Liver (tissue), 9 donors: ENCODE measurements around the gene DNM3. TPM values are rescaled to one million over a fixed set of nuclear protein-coding genes. Genes with fewer than 3 reads are reported as not detected.

Source experiments
- DNase-seq: peaks from one replicate; pipeline ENCODE4 v3.0.0-alpha.2; 2017; ENCODE audit warnings: low spot score
- H3K27ac ChIP-seq, 2 donors: one replicate each; pipeline ENCODE4 v1.7.0; 2013; ENCODE audit warnings: inconsistent platforms in 2 of 2, low read length in 2 of 2, control low read depth in 1 of 2, low read depth in 1 of 2, mild to moderate bottlenecking in 1 of 2
- H3K27me3 ChIP-seq, 4 donors: one replicate each; pipeline versions ENCODE4 v1.6.1 to v1.7.0; 2013; ENCODE audit warnings: low read length in 3 of 4, inconsistent platforms in 1 of 4, mild to moderate bottlenecking in 1 of 4, moderate library complexity in 1 of 4; ENCODE audit not compliant: control insufficient read depth in 4 of 4, insufficient read depth in 4 of 4
- H3K36me3 ChIP-seq, 4 donors: one replicate each; pipeline versions ENCODE4 v1.6.1 to v1.7.0; 2013; ENCODE audit warnings: low read length in 3 of 4, mild to moderate bottlenecking in 3 of 4, low read depth in 1 of 4, moderate library complexity in 1 of 4; ENCODE audit not compliant: control insufficient read depth in 4 of 4, insufficient read depth in 3 of 4
- H3K4me1 ChIP-seq, 4 donors: one replicate each; pipeline versions ENCODE4 v1.6.1 to v1.7.0; 2013; ENCODE audit warnings: low read length in 3 of 4, mild to moderate bottlenecking in 3 of 4, moderate library complexity in 1 of 4; ENCODE audit not compliant: control insufficient read depth in 4 of 4, insufficient read depth in 4 of 4
- H3K4me3 ChIP-seq, 3 donors: one replicate each; pipeline versions ENCODE4 v1.6.1 to v1.7.0; 2013; ENCODE audit warnings: low read length in 3 of 3, control low read depth in 1 of 3, low read depth in 1 of 3, mild to moderate bottlenecking in 1 of 3
- H3K9ac ChIP-seq, 2 donors: one replicate each; pipeline ENCODE4 v1.7.0; 2013; ENCODE audit warnings: low read length in 2 of 2, mild to moderate bottlenecking in 2 of 2, moderate library complexity in 2 of 2, control low read depth in 1 of 2, low read depth in 1 of 2
- H3K9me3 ChIP-seq, 4 donors: one replicate each; pipeline versions ENCODE4 v1.6.1 to v1.7.0; 2013; ENCODE audit warnings: low read length in 3 of 4; ENCODE audit not compliant: control insufficient read depth in 4 of 4
- FOXA1 ChIP-seq: IDR thresholded peaks from 2 replicates; pipeline ENCODE4 v1.6.1; 2016; ENCODE audit warnings: antibody characterized with exemption
- HNF4A ChIP-seq, 2 donors: conservative IDR thresholded peaks; 2 replicates each; pipeline ENCODE4 v1.6.1; 2016; ENCODE audit warnings: antibody characterized with exemption in 2 of 2, mild to moderate bottlenecking in 2 of 2
- HNF4G ChIP-seq: IDR thresholded peaks from 2 replicates; pipeline ENCODE4 v1.6.1; 2016; ENCODE audit warnings: antibody characterized with exemption
- NR2F2 ChIP-seq: IDR thresholded peaks from 2 replicates; pipeline ENCODE4 v1.6.1; 2016; ENCODE audit warnings: antibody characterized with exemption
- RXRA ChIP-seq, 2 donors: IDR thresholded peaks; 2 replicates each; pipeline ENCODE4 v1.6.1; 2017 to 2018; ENCODE audit warnings: antibody characterized with exemption in 2 of 2, mild to moderate bottlenecking in 1 of 2
- YY1 ChIP-seq: IDR thresholded peaks from 2 replicates; pipeline ENCODE4 v1.6.1; 2016; ENCODE audit warnings: antibody characterized with exemption, mild to moderate bottlenecking
- WGBS: extraction: QIAGEN DNeasy Blood & Tissue Kit; methylation state at CpG from one replicate; pipeline ENCODE4 v1.1.7; 2013; 5-methylcytosine and 5-hydroxymethylcytosine counted together
- polyA plus RNA-seq, 2 donors: library from polyadenylated mRNA; stranded (reverse) in 1 of 2; unstranded in 1 of 2; fragments of 200-250 nt in 1 of 2; fragments of >200 nt in 1 of 2; fragmentation: Nextera tagmentation in 1 of 2; extraction: Ambion mirVana in 1 of 2; gene quantifications; one replicate each; pipeline versions ENCODE4 v1.2.1 to v1.2.3, GENCODE V29; 2013 to 2015
- total RNA-seq, 2 donors: library from RNA; depleted of rRNA; stranded (reverse); fragments of >200 nt; gene quantifications; one replicate each; pipeline ENCODE4 v1.2.3, GENCODE V29; 2014
- TF ChIP-seq, protein P1 (sequence below): IDR thresholded peaks from 2 replicates; pipeline ENCODE4 v1.6.1; 2016; ENCODE audit warnings: antibody characterized with exemption, mild to moderate bottlenecking
- TF ChIP-seq, protein P2 (sequence below): IDR thresholded peaks from 2 replicates; pipeline ENCODE4 v1.6.1; 2016; ENCODE audit warnings: antibody characterized with exemption
- TF ChIP-seq, protein P3 (sequence below): IDR thresholded peaks from 2 replicates; pipeline ENCODE4 v1.6.1; 2016; ENCODE audit warnings: antibody characterized with exemption
- donor health status: healthy.
- donor health status: healthy.
- donor health status: healthy.
- donor health status: healthy.
- donor health status: healthy.

DNM3 gene
- total and polyA plus RNA-seq, 4 donors, result 0.08 to 3.2 (median 1.0) TPM

DNA sequence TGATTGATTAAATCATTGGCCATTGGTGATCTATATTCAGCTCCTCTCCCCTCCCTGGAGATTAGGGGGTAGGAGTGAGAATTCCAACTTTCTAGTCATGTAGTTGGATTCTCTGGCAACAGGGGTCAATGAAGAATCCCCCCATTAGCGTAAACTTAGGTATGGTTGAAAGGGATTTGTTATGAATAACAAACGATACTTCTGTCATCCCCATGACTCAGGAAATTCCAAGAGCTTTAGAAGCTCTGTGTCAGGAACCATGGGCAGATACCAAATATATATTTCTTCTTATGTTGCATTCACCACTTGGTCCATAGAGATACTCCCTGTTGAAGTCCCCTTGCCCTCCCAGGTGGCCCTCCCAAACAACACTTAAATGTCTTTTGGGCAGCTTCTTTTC, 124.5 kb downstream of the DNM3 start:
- TF ChIP-seq HNF4A (conservative IDR thresholded peaks at IDR 0.05) (no peak), YY1 (no peak), HNF4G (no peak), NR2F2 (no peak), RXRA (IDR thresholded peaks at IDR 0.05) (no peak), FOXA1 (no peak)
- TF ChIP-seq, protein P1, sequence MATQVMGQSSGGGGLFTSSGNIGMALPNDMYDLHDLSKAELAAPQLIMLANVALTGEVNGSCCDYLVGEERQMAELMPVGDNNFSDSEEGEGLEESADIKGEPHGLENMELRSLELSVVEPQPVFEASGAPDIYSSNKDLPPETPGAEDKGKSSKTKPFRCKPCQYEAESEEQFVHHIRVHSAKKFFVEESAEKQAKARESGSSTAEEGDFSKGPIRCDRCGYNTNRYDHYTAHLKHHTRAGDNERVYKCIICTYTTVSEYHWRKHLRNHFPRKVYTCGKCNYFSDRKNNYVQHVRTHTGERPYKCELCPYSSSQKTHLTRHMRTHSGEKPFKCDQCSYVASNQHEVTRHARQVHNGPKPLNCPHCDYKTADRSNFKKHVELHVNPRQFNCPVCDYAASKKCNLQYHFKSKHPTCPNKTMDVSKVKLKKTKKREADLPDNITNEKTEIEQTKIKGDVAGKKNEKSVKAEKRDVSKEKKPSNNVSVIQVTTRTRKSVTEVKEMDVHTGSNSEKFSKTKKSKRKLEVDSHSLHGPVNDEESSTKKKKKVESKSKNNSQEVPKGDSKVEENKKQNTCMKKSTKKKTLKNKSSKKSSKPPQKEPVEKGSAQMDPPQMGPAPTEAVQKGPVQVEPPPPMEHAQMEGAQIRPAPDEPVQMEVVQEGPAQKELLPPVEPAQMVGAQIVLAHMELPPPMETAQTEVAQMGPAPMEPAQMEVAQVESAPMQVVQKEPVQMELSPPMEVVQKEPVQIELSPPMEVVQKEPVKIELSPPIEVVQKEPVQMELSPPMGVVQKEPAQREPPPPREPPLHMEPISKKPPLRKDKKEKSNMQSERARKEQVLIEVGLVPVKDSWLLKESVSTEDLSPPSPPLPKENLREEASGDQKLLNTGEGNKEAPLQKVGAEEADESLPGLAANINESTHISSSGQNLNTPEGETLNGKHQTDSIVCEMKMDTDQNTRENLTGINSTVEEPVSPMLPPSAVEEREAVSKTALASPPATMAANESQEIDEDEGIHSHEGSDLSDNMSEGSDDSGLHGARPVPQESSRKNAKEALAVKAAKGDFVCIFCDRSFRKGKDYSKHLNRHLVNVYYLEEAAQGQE, result no peak
- TF ChIP-seq, protein P2, sequence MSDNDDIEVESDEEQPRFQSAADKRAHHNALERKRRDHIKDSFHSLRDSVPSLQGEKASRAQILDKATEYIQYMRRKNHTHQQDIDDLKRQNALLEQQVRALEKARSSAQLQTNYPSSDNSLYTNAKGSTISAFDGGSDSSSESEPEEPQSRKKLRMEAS, result no peak
- no peaks in the 10 kb centered on the region for H3K4me1 ChIP-seq
- no peaks in the 10 kb centered on the region for H3K9me3 ChIP-seq
- DNase-seq, result no peak
- H3K36me3 ChIP-seq, result no peaks in the 10 kb centered on the region
- H3K4me3 ChIP-seq, result no peak overlapping the region
- H3K27me3 ChIP-seq, result no peaks in the 10 kb centered on the region
- WGBS, result 94% methylated on average over 2 of the region's 2 CpGs
- H3K9ac ChIP-seq, result no peak overlapping the region
- no peak overlapping the region for H3K27ac ChIP-seq

DNA sequence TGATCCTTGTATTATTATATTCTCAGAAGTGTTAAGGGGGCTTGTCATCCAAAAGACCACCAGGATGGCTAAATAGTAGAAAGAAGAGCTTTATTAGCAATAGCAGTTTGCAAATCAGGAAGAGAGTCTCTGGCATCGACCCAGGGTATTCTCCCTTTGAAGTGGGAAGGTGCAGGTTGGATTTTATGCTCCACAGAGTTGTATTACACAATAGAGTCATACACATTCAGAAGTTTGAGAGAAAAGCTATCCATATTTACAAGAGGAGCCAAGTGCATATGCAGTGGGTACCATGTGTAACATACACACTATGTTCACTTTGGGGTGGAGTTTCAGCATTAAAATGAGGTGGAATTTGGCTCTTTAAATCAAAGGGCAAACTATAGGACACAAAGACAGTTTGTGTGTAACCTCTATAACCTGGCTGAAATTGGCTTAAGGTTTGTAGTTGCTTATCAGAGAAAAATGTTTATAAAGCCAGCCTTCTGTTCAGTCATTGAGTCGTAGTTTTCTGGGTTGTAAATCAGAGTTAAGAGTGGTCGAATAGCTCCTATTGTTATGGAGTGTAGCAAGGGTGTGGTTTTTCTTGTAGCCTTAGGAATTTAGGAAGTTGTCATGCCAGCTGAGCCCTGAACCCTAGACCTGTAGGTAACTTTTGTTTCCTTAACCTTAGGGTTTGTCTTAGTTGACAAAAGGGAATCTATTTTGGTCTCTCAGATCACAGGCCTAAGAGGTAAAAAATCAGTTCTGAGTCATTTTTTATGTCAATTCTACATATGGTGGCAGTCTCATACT, 125.3 kb downstream of the DNM3 start:
- Histone ChIP-seq H3K4me1 (no peaks in the 10 kb centered on the region), H3K27me3 (no peaks in the 10 kb centered on the region), H3K9me3 (no peaks in the 10 kb centered on the region), H3K4me3 (no peak overlapping the region), H3K27ac (no peak overlapping the region), H3K9ac (no peak overlapping the region), H3K36me3 (no peaks in the 10 kb centered on the region)
- no peak for DNase-seq
- TF ChIP-seq, protein P3, sequence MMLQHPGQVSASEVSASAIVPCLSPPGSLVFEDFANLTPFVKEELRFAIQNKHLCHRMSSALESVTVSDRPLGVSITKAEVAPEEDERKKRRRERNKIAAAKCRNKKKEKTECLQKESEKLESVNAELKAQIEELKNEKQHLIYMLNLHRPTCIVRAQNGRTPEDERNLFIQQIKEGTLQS, result no peak
- no peak for TF ChIP-seq RXRA (IDR thresholded peaks at IDR 0.05)
- TF ChIP-seq FOXA1, result no peak
- 71% methylated on average over 3 of the region's 3 CpGs for WGBS

DNA sequence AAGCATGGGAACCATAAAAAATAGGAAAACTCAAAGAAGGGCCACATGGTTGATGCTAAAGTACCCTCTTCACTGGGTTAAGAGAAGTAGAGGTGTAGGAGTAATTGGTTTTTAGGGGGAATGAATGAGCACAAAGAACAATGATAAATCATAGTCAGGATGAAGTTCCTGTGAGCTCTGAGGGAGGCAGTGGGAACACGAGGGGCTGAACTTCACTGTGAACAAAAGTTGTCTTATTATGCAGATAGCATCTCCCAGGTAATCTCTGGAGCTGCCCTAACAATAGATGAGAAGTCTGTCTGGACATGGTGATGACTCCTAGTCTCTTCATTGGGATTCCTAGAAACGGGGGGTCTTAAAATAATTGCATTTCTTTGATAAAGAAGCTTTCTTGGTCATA, 127.9 kb downstream of the DNM3 start:
- H3K4me1 ChIP-seq, result no peaks in the 10 kb centered on the region
- no peak overlapping the region for H3K9ac ChIP-seq
- no peak for DNase-seq
- no peaks in the 10 kb centered on the region for H3K9me3 ChIP-seq
- H3K36me3 ChIP-seq, result no peaks in the 10 kb centered on the region
- no peak overlapping the region for H3K4me3 ChIP-seq
- no peaks in the 10 kb centered on the region for H3K27me3 ChIP-seq
- no peak overlapping the region for H3K27ac ChIP-seq
- 42% methylated on average over 2 of the region's 2 CpGs for WGBS
- TF ChIP-seq, protein P1, result no peak
- TF ChIP-seq FOXA1 (no peak), YY1 (no peak), RXRA (IDR thresholded peaks at IDR 0.05) (no peak)
